ENCODE data around the gene ZSCAN20. TPM values are rescaled to one million over a fixed set of nuclear protein-coding genes. Genes with fewer than 3 reads are reported as not detected.
"Not testable (repeated sequence)": the region's sequence is repeated elsewhere in the genome, so short reads cannot be mapped to it uniquely, and the experiment has no call there.

The ZSCAN20 gene
- total RNA-seq, 1 experiment from 2014 or later: 3.8 TPM

DNA sequence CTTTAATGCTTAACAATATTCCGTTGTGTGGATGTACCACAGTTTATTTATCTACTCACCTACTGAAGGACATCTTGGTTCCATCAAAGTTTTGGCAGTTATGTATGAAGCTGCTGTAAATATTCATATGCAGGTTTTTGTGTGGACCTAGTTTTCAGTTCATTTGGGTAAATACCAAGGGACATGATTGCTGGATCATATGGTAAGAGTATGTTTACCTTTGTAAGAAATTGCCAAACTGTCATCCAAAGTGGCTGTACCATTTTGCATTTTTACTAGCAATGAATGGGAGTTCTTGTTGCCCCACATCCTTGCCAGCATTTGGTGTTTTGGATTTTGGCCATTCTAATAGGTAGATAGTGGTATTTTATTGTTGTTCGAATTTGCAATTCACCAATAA, 10.0 kb downstream of the ZSCAN20 start:
- DNase-seq (ENCODE audit: low spot score): no peak

DNA sequence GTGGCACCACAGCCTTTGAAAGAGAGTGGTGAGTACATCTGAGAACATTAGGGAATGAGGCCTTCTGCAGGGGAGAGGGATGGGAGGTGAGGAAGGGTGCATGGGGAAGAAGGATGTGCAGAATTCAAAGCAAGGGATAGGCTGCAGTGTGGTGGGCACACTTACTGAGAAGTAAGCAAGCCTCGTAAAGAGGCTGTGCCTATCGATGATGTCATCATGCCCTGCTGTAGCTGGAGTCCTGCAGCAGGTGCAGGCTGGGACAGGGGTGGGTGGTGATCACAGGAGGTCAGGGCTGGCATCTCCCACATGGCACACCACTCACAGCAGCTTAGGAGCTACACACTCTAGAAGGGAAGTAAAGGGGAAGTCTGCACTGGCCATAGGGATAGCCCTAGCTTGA, 16.2 kb downstream of the ZSCAN20 start:
- no peak for DNase-seq (ENCODE audit: low spot score)

DNA sequence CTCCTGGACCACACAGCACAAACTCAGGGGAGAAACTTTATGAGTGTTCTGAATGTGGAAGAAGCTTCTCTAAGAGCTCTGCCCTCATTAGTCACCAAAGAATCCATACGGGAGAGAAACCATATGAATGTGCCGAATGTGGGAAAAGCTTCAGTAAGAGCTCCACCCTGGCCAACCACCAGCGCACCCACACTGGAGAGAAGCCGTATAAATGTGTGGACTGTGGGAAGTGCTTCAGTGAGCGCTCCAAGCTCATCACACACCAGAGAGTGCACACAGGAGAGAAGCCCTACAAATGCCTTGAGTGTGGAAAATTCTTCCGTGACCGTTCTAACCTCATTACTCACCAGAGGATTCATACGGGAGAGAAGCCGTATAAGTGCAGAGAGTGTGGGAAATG, 22.5 kb downstream of the ZSCAN20 start:
- DNase-seq (ENCODE audit: low spot score): no peak

DNA sequence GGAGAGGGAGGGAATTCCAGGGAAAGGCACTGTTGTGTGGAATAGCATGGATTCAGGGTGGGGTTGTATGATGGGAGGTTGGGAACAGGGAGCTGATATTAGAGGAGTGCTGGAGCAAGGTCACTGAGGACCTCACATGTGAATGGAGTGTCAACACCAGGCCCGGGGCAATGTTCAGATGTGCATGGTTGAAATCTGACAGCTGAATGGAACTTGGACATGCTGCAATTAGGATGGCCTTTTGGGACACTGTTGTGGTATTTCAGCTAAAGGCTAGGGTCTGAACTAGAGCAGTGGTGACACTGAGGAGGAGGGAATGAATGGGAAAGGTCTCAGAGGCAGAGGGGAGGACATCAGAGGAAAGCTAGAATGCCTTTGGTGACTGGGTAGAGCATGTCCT, 25.0 kb downstream of the ZSCAN20 start:
- DNase-seq (ENCODE audit: low spot score): no peak

DNA sequence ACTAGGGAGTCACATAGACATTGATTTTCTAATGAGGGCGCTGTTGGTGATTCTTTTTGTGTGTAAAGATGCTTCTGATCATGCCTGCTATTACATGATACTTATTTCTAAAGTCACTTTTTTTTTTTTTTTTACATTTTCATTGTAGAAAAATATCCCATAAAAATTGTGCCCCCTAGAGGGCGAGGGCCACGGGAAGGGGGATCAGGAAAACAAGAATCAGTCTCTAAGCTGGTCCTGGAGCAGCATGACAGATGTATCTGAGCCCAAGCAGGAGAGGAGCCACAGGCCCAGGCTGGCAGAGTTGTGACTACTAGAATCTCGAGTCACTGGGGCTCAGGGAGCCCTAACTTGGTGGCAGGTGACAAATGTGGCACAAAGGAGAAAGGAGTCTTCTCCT, 28.1 kb downstream of the ZSCAN20 start:
- no peak for DNase-seq (ENCODE audit: low spot score)

DNA sequence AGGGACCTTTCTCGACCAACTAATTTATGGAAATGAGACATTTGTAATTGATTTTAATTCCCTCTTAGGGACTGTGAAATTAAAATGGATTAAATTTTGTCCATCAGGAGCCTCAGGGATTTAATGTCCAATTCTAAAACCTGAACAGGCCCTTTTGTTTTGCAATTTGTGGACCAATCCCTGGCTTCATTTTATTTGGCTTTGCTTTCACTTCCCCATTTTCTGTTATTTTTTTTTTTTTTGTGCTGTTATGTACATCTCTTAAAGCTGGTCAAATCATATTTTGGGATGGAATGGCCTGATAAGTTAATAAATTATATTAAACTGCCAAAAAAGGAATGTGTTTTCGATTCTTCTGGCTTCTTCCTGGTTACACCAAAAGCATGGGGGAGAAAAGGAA, 28.9 kb downstream of the ZSCAN20 start:
- no peak for DNase-seq (ENCODE audit: low spot score)

DNA sequence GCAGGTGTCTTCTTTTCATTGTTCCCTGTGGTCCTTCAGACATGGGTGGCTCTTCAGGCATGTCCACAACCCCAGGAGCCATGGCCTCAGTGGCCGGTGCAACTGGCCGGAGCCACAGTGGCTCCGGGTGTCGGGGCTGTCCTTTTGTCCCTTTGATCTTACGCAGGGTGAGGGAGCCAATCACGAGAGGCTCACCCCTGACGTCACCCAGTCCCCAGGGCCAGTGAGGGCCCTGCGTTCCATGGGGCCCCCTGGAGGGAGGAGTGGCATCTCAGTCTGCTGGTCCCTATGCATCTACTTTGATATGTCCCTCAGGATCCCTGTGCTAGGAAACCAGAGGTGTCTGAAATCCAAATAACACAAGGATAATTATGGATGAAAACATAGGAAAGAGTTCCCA, 29.3 kb downstream of the ZSCAN20 start:
- DNase-seq (ENCODE audit: low spot score): no peak

DNA sequence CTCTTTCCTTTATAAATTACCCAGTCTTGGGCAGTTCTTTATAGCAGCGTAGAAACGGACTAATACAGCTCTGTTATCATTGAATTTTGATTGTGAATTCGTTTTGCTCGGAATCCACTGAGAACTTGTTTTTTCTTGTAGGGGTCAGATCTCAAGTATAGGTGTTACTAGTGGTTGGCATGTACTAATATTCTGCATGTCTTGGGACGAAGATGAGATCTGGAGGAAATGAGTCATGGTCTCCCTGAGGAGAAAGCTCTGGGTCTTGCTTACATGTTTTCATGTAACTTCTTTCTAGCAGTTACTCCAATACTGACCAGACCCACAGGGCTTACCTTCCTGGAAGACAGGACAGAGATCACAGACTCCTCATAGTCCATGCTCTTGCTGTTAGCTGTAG, 30.3 kb downstream of the ZSCAN20 start:
- DNase-seq (ENCODE audit: low spot score): no peak

DNA sequence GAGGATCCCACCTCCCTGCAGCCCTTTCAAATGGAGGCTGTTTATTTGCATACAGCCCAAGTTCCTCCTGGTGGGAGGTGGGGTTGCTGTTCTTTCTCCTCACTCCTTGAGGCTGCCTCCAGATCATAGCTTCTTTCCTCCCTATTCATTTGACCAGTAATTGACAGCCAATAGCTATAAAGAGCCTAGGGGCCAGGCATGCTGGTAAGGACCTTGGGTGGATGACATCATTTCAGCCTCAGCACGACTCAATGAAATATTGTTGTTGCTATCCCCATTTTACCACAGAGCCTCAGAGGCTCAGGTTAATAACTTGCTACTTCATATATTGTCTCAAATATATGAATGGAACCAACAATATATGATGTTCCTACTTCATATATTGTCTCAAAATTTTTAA, 31.1 kb downstream of the ZSCAN20 start:
- DNase-seq (ENCODE audit: low spot score): no peak

DNA sequence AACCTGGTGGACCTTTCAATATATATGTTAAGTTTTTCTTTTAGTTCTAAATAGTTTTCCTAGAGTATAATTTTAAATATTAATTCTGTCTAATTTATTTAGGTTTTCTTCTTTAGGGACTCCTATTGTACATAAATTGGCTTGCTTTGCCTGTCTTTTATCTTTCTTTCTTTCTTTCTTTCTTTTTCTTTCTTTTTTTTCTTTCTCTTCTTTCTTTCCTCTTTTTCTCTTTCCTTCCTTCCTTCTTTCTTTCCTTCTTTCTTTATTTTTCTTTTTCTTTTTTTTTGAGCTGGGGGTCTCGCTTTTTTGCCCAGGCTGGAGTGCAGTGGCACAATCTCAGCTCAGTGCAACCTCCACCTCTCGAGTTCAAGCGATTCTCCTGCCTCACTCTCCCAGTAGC, 35.2 kb downstream of the ZSCAN20 start:
- DNase-seq (ENCODE audit: low spot score): no peak

DNA sequence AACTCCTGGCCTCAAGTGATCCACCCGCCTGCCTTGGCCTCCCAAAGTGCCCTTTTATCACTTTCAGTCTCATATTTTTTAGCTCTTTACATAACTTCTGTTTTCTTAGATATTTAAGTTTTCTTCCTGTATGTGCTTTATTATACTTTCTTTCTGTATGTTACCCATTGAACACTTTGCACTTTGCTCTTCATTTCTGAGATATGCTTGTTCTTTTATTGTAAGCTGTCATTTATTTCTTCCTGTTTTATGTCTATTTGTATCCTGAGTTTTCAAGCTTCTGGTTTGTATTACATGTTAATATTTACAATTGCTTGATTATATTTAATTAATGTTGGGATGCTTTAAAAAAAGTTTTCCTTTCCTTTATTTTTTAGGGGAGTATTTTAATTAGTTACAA, 35.7 kb downstream of the ZSCAN20 start:
- DNase-seq (ENCODE audit: low spot score): no peak

DNA sequence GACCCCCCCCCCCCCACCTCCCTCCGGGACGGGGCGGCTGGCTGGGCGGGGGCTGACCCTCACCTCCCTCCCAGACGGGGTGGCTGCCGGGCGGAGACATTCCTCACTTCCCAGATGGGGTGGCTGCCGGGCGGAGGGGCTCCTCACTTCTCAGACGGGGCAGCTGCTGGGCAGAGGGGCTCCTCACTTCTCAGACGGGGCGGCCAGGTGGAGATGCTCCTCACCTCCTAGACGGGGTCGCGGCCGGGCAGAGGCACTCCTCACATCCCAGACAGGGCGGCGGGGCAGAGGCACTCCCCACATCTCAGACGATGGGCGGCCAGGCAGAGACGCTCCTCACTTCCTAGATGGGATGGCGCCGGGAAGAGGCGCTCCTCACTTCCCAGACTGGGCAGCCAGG, 36.8 kb downstream of the ZSCAN20 start:
- not testable (repeated sequence) for DNase-seq (ENCODE audit: low spot score)

DNA sequence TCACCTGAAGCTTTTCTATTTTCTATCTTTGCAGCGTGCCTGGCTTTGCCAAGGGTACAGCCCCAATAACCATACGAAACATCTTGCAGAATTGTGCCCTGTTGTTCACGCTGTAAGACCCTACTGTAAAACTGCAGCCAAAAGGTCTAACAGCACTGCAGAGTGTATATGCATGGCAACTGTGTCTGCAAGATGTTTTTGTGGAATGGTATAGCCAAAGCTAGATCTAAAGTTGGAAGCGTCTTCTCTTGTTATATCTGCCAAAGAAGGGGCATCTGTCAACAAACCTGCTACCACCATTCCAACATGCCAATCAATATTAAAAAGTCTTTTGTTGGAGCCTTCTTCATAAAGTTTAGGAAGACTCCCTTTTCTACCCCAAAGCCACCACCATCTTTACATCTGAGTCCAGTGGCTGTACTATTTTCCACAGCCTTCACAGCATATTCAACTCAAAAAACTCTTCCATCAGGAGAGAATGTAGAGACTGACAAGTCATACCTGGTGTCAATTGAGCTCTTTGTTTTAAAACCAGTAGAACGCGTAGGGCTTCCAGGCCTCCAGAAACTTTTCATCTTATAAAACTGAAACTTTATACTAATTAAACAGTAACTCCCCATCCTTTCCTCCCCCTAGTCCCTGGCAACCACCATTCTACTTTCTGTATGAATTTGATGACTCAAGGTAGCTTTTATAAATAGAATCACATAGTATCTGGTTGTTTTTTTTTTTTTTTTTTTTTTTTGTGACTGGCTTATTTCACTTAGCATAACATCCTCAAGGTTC, 40.0 kb downstream of the ZSCAN20 start:
- no peak for DNase-seq (ENCODE audit: low spot score)

DNA sequence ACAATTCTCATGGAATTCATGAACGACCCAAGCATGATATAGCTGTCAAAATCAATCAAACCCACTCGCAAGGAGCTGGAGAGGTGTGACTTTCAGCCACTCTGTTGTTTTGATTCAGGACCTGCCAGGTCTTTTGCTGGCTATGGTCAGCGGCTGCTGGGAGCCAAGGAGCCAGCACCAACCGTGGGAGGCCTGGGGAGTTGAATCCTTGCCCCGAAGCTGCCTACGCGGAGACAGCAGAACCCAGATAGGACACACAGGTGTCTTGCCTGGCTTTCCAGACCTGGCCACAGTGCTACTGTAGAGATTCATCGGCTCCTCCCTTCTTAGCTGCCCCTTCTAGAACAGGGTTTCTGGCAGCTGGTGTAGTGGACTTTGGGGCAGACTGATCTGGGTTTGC, 42.7 kb downstream of the ZSCAN20 start:
- DNase-seq (ENCODE audit: low spot score): no peak

DNA sequence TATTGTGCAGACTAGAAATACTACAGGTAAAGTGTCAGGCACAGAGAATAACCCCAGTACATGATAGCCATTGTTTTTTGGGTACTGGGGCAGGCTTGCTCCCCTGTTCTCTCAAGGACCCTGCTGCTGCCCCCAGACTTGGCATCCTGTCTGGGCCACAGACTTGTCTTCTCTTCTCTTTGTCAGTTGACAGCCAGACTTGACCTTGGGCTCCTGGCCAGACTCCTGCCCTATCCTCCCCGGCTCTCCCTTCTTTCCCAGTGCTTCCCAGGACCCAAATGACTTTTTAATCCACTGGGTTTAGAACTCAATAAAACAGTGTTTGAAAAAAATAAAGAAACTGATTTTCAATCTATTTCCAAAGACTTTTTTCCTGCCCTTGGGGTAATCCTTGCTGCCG, 43.2 kb downstream of the ZSCAN20 start:
- no peak for DNase-seq (ENCODE audit: low spot score)

DNA sequence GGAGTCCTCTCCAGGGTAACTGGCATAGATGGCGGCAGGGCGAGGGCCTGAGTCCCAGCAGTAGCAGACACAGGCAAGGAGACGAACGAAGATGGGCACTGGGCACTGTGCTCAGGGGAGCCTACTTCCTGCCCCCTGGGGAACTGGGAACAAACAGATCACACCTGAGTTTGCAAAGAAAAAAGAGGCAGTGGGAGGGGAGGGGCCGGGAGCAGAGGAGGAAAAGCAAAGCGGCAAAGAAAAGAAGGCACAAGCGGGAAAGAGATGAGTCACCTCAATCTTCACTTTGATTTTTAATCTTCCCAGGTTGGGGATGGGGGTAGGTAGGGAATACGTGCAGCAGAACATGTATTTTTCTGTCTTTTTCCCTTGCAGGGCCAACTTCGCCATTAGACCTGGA, 44.0 kb downstream of the ZSCAN20 start:
- DNase-seq (ENCODE audit: low spot score): no peak

DNA sequence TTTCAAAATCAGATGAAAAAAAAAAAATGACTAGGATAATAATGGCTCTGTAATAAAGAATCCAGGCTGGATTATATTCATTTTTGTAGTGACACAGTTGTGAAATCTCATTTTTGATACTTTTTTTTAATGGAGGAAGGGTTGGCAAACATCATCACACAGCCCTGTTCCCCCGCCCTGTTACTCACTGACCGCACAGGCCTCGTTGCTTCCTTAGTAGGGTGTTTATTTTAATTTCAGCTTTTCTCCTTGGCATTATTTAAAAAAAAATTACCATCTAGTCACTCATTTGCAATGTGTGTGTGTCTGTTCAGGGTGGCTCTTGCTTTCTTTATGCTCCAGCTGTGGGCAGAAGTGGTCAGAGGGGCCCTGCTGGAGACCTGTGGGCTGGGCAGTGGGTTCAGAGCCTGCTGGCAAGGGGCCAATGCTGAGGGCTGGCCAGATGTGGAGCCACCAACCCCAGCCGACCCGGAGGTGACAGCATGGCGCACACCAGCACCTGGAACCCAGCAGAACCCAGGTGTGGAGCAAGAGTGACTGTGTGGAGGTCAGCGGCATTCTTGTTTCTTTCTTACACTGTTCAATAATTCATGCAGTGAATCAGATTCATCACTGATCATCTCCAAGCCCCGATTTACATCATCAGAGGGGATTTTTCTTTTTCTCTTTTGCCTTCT, 44.6 kb downstream of the ZSCAN20 start:
- DNase-seq (ENCODE audit: low spot score): no peak

DNA sequence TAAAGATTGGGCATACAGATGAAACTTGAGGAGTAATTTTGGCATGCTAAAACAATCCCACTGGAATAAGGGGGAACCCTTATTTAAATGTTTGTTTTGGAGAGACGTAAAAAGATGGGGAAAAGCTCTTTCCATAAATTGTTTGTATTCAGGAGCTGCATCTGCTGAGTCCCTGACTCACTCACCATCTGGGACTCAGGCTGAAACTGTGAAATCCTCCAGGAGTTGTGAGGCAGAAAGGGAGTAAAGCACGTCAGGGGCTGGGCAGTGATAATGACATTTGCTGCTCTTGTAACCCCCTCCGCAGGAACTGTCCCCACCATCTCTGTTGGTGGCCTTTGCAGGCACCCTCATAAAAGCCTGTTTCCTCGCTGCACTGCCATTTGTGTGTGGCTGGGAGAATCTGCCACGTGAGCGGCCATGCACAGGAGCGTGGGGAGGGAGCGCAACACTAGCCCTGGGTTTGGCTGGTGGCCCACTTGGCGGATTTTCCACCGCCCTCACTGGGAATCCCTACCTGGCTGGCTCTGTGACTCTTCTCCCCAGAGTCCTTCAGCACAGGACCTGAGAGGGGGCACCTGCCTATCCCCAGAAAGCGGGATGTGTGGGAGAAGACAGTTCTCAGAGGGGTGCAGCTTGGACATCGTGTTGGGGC, 45.3 kb downstream of the ZSCAN20 start:
- no peak for DNase-seq (ENCODE audit: low spot score)

DNA sequence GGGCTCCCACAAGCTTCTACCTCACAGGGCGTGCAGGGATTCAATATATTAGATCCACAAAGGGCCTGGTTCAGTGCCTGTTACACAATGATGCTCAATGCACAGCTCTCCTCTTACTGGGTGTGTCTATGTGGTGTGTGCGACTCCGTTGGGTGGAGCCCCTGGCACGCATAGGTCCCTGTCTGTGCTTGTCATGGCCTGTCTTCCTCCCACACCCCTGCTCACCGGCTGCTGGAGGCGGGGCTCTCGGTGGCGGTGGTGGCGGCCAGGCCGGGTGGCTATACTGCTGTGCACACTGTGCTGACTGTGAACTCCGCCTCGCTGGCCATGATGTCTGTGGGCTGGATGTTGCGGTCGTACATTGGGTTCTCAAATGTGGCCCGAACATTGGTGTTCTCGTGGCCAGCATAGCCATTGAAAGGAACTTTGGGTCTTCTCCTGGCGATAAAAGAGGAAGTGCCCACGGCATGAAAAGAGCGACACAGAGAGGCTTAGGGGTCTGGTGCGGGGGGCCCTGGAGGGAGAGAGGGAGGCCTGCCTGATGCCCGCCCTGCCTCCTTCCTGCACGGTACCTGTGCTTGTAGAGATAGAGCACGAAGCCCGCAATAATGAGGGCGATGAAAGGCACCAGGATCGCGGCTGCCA, 46.9 kb downstream of the ZSCAN20 start:
- no peak for DNase-seq (ENCODE audit: low spot score)

DNA sequence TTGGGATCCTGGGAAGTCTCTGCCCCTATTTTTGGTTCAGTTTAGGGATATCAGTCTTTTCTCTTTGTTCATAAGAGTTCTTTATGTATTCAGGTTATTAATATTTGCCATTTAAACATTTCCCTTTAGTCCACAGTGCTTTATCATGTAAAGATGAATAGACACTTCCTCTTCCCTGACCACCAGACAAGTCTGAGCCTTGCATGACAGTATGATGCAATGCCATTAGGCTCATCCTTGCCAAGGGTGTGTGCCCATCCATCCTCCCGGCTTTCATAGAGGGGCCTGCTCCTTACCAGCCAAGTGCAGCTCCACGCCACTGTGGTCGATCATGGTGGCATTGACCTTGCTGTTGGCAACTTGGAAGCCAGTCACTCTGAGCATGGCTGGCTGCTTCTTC, 52.1 kb downstream of the ZSCAN20 start:
- no peak for DNase-seq (ENCODE audit: low spot score)

DNA sequence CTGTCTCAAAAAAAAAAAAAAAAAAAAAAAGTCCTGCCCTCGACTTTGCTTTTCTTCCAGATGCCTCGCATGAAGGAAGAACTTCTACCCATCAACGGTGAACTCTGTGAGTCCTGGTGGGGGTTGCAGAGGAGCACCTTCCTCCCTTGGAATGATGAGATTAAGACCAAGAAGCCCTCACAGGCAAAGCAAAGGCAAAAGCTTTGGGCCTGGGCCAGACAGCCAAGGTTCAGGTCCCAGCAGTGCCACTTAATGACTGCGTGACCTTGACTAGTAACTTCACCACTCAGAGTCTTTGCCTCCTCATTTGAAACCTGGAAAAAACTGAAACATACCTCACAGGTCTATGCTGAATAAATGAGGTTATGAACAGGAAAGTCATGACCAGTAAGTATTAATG, 55.5 kb downstream of the ZSCAN20 start:
- DNase-seq (ENCODE audit: low spot score): no peak

DNA sequence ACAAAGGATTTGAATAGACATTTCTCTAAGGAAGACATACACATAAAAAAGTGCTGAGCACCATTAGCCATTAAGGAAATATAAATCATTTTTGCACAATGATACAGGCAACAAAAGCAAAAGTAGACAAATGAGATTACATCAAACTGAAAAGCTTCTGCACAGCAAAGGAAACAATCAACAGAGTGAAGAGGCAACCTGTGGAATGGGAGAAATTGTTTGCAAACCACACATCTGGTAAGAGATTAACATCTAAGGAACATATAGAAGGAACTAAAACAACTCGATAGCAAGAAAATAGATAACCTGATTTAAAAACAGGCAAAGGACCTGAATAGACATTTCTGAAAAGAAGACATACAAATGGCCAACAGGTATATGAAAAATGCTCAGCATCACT, 57.5 kb downstream of the ZSCAN20 start:
- DNase-seq (ENCODE audit: low spot score): no peak

DNA sequence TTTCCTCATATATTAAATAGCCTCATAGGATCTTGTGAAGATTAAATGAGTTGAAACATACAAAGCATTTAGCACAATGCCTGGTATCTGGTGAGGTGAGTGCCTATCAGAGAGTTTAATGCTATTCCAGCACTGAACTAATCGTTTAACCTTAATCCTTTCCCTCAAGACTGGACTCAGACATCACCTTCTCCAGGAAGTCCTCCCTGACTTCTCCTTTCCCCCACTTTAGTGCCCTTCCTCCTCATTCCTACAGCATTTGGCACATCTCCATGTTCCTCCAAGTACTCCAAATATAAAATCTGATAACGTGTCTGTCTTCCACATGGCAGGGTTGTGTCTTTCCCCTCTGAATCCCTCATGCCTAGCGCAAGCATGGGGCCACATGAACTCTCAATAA, 59.8 kb downstream of the ZSCAN20 start:
- no peak for DNase-seq (ENCODE audit: low spot score)
